Measurements from ENCODE around the gene RPS28. TPM values are rescaled to one million over a fixed set of nuclear protein-coding genes. Genes with fewer than 3 reads are reported as not detected.

RPS28 gene
- total and polyA plus RNA-seq, 5 experiments from 2014 or later, result 3,024 to 4,165 (median 3,764) TPM

DNA sequence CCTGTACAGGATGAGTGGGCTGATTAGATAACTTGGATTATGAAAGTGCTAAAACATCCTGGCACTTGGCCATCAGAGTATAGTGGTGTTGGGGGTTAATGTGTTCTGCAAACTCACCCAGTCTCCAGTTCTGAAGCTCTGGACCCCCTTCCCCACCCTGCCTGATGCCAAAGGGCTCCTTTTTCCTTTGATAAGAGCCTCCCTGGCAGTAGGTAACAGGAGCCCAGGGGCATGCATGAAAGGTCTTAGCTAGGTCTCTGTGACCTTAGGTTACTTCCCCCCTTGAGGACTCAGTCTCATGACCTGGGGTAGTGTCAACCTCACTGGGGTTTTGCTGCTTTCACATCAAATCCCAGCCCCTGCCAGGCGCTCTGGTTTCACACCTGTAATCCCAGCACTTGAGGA, 2.5 kb downstream of the RPS28 start:
- DNase-seq, result no peak
- ATAC-seq, result no peak
- POLR2A ChIA-PET, result interaction anchor here (0.5 to 1.7 kb wide), 3 partner anchors 54 to 380 kb away, joined by 3 read pairs; partner anchors contain the start of gene TIMM44
- Mint-ChIP-seq H3K9me3 (no peaks in the 10 kb centered on the region), H3K4me3 (peak overlapping the region in 3 of 10 donors; percentile 12 to 65 (median 14)), H3K27me3 (no peaks in the 10 kb centered on the region), H3K36me3 (peaks cover 0 to 20% (median 0%) of the 10 kb centered on the region in 3 donors), H3K27ac (peak overlapping the region in 7 of 10 donors; percentile 6 to 98 (median 62)), H3K4me1 (peaks cover 14 to 45% (median 36%) of the 10 kb centered on the region in 4 donors)

GRCh38 chr19:8324186-8325050, 3.1 kb downstream of the RPS28 start:
- H3K27me3 Mint-ChIP-seq, result no peaks in the 10 kb centered on the region
- H3K9me3 Mint-ChIP-seq, result no peaks in the 10 kb centered on the region
- ATAC-seq, result no peak
- DNase-seq, result no peak
- H3K4me1 Mint-ChIP-seq, result peaks cover 14 to 40% (median 35%) of the 10 kb centered on the region in 4 donors
- peaks cover 0 to 20% (median 0%) of the 10 kb centered on the region in 3 donors for H3K36me3 Mint-ChIP-seq
- peak overlapping the region in 7 of 10 donors; percentile 6 to 77 (median 43) for H3K27ac Mint-ChIP-seq
- POLR2A ChIA-PET, result interaction anchor here (0.5 to 1.7 kb wide), 3 partner anchors 55 to 381 kb away, joined by 3 read pairs; partner anchors contain the start of gene TIMM44
- H3K4me3 Mint-ChIP-seq, result no peak overlapping the region

GRCh38 chr19:8325454-8325853, 4.2 kb downstream of the RPS28 start:
- Mint-ChIP-seq H3K36me3 (peaks cover 0 to 20% (median 2%) of the 10 kb centered on the region in 3 donors), H3K9me3 (no peaks in the 10 kb centered on the region), H3K4me3 (no peak overlapping the region), H3K27me3 (no peaks in the 10 kb centered on the region), H3K4me1 (peaks cover 10 to 31% (median 24%) of the 10 kb centered on the region in 4 donors), H3K27ac (peak overlapping the region in 3 of 10 donors; percentile 34 to 67 (median 43))
- POLR2A ChIA-PET, result interaction anchor here (0.6 kb wide), 1 partner anchor 727 kb away, joined by 3 read pairs; no protein-coding TSS in a partner anchor
- no peak for ATAC-seq
- DNase-seq, result no peak

GRCh38 chr19:8329996-8330395, 8.7 kb downstream of the RPS28 start:
- H3K4me1 Mint-ChIP-seq, result peaks cover 0 to 4% (median 2%) of the 10 kb centered on the region in 4 donors
- peaks cover 0 to 7% (median 0%) of the 10 kb centered on the region in 5 donors for H3K27me3 Mint-ChIP-seq
- no peak overlapping the region for H3K4me3 Mint-ChIP-seq
- no peak for DNase-seq
- POLR2A ChIA-PET, result no interaction called here
- no peaks in the 10 kb centered on the region for H3K9me3 Mint-ChIP-seq
- peak overlapping the region in 2 of 10 donors; percentile 8 to 74 for H3K27ac Mint-ChIP-seq
- H3K36me3 Mint-ChIP-seq, result peaks cover 0 to 3% (median 2%) of the 10 kb centered on the region in 3 donors
- ATAC-seq, result no peak

GRCh38 chr19:8331263-8331845, 10.1 kb downstream of the RPS28 start:
- H3K9me3 Mint-ChIP-seq, result no peaks in the 10 kb centered on the region
- peaks cover 0 to 10% (median 3%) of the 10 kb centered on the region in 4 donors for H3K4me1 Mint-ChIP-seq
- H3K4me3 Mint-ChIP-seq, result no peak overlapping the region
- DNase-seq, result no peak
- no peak overlapping the region for H3K27ac Mint-ChIP-seq
- POLR2A ChIA-PET, result interaction anchor here (1.6 kb wide), 1 partner anchor 10 kb away, joined by 12 read pairs; the partner anchor contains the start of genes NDUFA7 and RPS28
- peaks cover 0 to 14% (median 7%) of the 10 kb centered on the region in 5 donors for H3K27me3 Mint-ChIP-seq
- no peak for ATAC-seq
- H3K36me3 Mint-ChIP-seq, result peaks cover 0 to 3% (median 2%) of the 10 kb centered on the region in 3 donors

DNA sequence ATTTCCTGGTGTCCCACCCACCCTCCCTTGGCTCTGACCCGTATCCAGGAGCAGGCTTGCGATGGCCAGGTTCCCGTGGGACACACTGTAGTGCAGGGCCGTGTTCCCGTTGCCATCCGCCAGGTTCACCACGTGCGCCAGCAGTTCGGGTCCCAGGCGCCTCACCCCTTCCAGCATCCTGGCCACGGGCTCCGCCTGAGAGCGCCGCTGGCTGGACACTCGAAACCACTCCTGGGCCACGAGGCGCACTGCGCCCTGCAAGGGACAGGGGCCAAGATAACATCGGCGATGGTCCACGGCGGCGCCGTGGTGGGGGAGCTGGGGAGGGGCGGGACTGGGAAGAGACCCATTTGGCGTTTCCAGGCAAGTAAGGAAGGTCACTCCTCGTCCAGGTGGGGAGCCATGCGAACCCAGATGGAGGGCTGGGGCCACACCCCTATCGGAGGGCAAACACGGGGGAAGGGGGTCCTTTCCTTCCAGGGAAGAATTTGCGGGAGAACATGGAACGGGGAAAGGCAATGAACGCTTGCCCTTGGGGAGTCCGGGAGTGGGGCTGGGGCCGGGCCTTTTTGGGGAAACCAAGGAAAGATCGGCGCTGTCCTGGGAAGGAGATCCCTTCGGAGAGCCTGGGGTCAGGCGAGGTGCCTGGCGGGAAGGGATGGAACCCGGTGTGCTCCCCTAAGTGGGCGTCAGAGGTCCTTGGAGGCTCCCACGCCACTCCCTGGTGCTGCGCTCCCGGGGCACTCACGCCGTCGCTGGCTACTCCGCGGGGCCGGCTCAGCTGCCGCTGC, 11.9 kb downstream of the RPS28 start:
- POLR2A ChIA-PET, result interaction anchor here (0.6 to 1.9 kb wide), 2 partner anchors 11 to 65 kb away, joined by 3 to 11 read pairs; partner anchors contain the start of genes NDUFA7 and RPS28
- peaks cover 6 to 28% (median 12%) of the 10 kb centered on the region in 5 donors for H3K27me3 Mint-ChIP-seq
- H3K4me1 Mint-ChIP-seq, result peaks cover 0 to 10% (median 4%) of the 10 kb centered on the region in 4 donors
- H3K4me3 Mint-ChIP-seq, result peak overlapping the region in 5 of 10 donors; percentile 10 to 68 (median 38)
- DNase-seq (peak in 1 of 10 donors; percentile 43), ATAC-seq (no peak)
- H3K27ac Mint-ChIP-seq, result no peak overlapping the region
- no peaks in the 10 kb centered on the region for H3K9me3 Mint-ChIP-seq
- H3K36me3 Mint-ChIP-seq, result peaks cover 0 to 3% (median 2%) of the 10 kb centered on the region in 3 donors

DNA sequence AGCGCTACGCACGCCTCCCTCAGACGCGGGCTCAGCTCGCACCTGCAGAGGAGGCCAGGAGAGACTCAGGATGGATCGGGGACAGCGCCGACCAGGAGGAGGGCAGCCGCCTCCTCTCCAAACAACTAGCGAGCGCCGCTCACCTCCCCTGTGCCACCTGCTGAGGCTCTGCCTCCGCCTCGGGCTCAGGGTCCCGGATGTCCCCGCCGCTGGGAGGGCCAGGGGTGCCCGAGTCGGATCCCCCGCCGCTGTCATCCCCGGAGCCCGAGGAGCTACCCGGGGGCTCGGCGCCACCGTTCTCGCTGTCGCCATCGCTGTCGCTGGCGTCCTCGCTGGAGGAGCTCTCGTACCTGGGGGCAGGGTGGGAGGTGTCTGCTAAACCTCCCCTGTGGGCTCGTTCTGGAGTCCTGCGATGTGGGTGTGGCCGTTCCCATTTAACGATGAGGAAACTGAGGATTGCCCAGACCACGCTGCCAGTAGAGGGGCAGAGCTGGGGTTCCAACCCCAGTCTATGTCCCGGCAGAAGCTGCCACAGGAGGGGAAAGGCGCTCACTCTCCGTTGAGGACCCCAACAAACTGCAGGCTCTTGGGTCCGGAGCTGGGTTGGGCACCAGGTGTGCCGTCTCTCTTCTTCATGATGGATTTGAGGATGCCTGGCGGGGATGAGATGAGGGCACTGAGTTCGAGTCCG, 12.6 kb downstream of the RPS28 start:
- POLR2A ChIA-PET, result interaction anchor here (0.6 to 1.9 kb wide), 2 partner anchors 12 to 66 kb away, joined by 3 to 11 read pairs; partner anchors contain the start of genes NDUFA7 and RPS28
- DNase-seq (peak in 1 of 10 donors; percentile 14), ATAC-seq (peak in 1 of 2 donors; percentile 23)
- no peaks in the 10 kb centered on the region for H3K9me3 Mint-ChIP-seq
- peak overlapping the region in 4 of 10 donors; percentile 18 to 56 (median 28) for H3K4me3 Mint-ChIP-seq
- no peak overlapping the region for H3K27ac Mint-ChIP-seq
- H3K27me3 Mint-ChIP-seq, result peaks cover 9 to 32% (median 17%) of the 10 kb centered on the region in 5 donors
- H3K36me3 Mint-ChIP-seq, result peaks cover 0 to 3% (median 2%) of the 10 kb centered on the region in 3 donors
- H3K4me1 Mint-ChIP-seq, result peaks cover 0 to 10% (median 5%) of the 10 kb centered on the region in 4 donors

DNA sequence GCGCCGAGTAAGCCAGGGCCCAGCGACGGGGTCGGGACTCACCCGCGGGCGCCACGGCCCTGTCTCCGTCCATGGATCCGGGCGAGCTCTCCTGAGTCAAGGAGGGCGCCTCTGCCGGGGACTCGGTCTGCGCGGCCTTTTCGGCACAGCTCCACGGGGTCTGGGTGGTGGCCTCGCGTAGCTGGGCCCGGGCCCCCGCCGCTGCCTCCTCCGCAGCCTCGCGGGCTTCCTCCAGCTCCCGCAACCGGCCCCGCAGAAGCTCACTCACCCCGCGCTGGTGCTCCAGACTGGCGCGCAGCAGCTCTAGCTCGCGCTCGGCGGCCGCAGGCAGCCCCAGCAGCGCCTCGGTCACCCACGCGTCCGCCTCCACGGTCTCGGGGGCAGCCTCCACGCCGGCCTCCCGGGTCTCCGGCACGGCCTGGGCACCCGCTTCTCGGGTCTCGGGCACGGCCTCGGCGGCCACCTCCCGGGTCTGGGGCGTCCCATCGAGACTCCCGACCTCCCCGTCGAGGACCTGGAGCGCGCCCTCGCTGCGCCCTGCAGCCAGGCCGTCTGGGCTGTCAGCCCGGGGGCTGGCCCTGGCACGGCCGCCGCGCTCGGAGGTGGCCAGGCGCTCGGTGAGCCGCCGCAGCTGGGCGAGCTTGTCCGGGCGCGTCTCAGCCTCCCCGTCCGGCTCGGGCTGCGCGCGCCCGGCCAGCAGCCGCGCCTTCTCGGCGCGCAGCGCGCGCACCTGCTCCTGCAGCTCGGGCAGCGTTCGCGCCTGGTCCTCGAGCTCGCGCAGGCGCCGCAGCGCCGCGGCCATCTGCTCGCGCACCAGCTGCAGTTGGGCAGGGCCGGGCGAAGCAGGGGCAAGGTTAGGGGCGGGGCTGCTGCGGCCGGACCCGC, 13.4 kb downstream of the RPS28 start:
- POLR2A ChIA-PET, result interaction anchor here (0.5 to 1.9 kb wide), 3 partner anchors 13 to 249 kb away, joined by 3 to 11 read pairs (median 5); partner anchors contain the start of genes NDUFA7 and RPS28
- Mint-ChIP-seq H3K4me3 (peak overlapping the region in 3 of 10 donors; percentile 27 to 56 (median 29)), H3K27ac (no peak overlapping the region), H3K9me3 (no peaks in the 10 kb centered on the region), H3K4me1 (peaks cover 0 to 10% (median 5%) of the 10 kb centered on the region in 4 donors), H3K36me3 (peaks cover 0 to 3% (median under 1%) of the 10 kb centered on the region in 3 donors), H3K27me3 (peaks cover 9 to 34% (median 19%) of the 10 kb centered on the region in 5 donors)
- ATAC-seq (peak; percentile 41 to 49), DNase-seq (peak in 1 of 10 donors; percentile 55)

DNA sequence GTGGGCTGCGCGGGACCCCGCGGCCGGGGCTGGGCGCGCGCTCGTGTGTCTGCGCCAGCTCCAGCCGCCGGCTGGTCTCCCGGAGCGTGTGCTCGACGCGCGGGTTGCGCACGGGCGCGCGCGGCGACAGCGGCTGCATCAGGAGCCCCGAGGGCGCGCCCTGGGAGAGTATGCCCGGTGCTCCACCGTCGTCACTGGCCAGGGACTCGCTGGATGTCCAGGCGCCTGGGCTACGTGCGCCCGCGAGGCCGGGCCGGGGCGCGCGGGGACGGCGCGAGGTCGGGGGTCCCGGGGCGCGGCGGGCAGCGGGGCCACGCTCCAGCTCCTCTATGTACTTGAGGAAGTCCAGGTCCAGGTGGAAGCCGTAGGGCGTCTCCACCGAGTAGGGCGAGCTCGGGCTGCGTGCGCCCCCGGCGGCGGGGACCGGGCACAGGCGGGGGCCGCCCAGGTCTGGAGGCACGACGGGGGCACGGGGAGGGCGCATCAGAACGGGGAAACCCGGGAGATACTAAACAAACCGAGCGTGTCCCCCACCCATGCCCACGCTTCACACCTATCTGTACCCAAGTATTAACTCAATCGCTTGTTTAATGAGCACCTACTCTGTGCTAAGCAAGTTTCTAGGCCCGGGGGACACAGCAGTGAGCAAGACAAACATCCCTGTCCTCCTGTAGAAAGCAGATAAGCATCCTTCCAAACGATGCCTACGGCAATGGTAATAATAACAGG, 14.2 kb downstream of the RPS28 start:
- DNase-seq, result peak in 2 of 10 donors; percentile 14 to 19

More for the DNA sequence above, 14.2 kb downstream of the RPS28 start:
- Mint-ChIP-seq H3K4me1 (peaks cover 3 to 12% (median 5%) of the 10 kb centered on the region in 4 donors), H3K27me3 (peaks cover 9 to 34% (median 19%) of the 10 kb centered on the region in 5 donors), H3K36me3 (peaks cover 0 to 3% (median 0%) of the 10 kb centered on the region in 3 donors), H3K9me3 (no peaks in the 10 kb centered on the region), H3K27ac (no peak overlapping the region), H3K4me3 (peak overlapping the region in 9 of 10 donors; percentile 50 to 77 (median 66))
- ATAC-seq, result peak; percentile 63 to 76
- POLR2A ChIA-PET, result interaction anchor here (0.5 to 1.9 kb wide), 2 partner anchors 14 to 25 kb away, joined by 3 to 11 read pairs; partner anchors contain the start of genes NDUFA7 and RPS28

All from naive thymus-derived CD8-positive, alpha-beta T cell (primary cell).